HepG2 (cell line): Measurements from ENCODE around the gene ARL5C. TPM values are rescaled to one million over a fixed set of nuclear protein-coding genes. Genes with fewer than 3 reads are reported as not detected.

Source experiments
- CCAR2 ChIP-seq: fragments of 200-400 bp; formaldehyde crosslinking; optimal IDR thresholded peaks from 2 replicates; pipeline ENCODE3; 2018; ENCODE audit warnings: low read depth, mild to moderate bottlenecking, low read length, moderate library complexity
- CEBPZ ChIP-seq: IDR thresholded peaks from 2 replicates; pipeline ENCODE4 v1.6.1; 2012; ENCODE audit warnings: low read length, improper control_type of control experiment
- DZIP1 ChIP-seq: sonication (generic); formaldehyde crosslinking; IDR thresholded peaks from 2 replicates; pipeline ENCODE4 v1.5.0; 2020; ENCODE audit warnings: mild to moderate bottlenecking, missing genetic modification reagents
- E2F1 ChIP-seq: sonication (generic); formaldehyde crosslinking; IDR thresholded peaks from 2 replicates; pipeline ENCODE4 v1.5.0; 2020; ENCODE audit warnings: missing genetic modification reagents
- GABPA ChIP-seq, 2 experiments: IDR thresholded peaks; 2 replicates each; pipeline ENCODE4 v1.6.1; 2011 to 2016; ENCODE audit warnings: low read depth in 2 of 2, low read length in 1 of 2, missing biosample characterization in 1 of 2, missing genetic modification characterization in 1 of 2
- GFI1 ChIP-seq: sonication (generic); formaldehyde crosslinking; IDR thresholded peaks from 2 replicates; pipeline ENCODE4 v1.5.0; 2020; ENCODE audit warnings: missing genetic modification reagents, mild to moderate bottlenecking, borderline replicate concordance
- HNF1B ChIP-seq: sonication (generic); formaldehyde crosslinking; IDR thresholded peaks from 2 replicates; pipeline ENCODE4 v1.5.1; 2020; ENCODE audit warnings: mild to moderate bottlenecking, moderate library complexity, missing genetic modification reagents
- KLF15 ChIP-seq: sonication (generic); formaldehyde crosslinking; IDR thresholded peaks from 2 replicates; pipeline ENCODE4 v1.8.1; 2023; ENCODE audit warnings: borderline replicate concordance, mild to moderate bottlenecking, inconsistent platforms, missing genetic modification reagents, mixed read lengths
- MAX ChIP-seq: IDR thresholded peaks from 2 replicates; pipeline ENCODE4 v1.6.1; 2012; ENCODE audit warnings: inconsistent platforms
- MYNN ChIP-seq: sonication (generic); formaldehyde crosslinking; IDR thresholded peaks from 2 replicates; pipeline ENCODE4 v1.4.0; 2020; ENCODE audit warnings: mild to moderate bottlenecking, low read depth, missing genetic modification reagents
- NFE2 ChIP-seq: sonication (generic); formaldehyde crosslinking; IDR thresholded peaks from 2 replicates; pipeline ENCODE4 v1.4.0; 2020; ENCODE audit warnings: missing genetic modification reagents
- PLSCR1 ChIP-seq: sonication (generic); formaldehyde crosslinking; IDR thresholded peaks from 2 replicates; pipeline ENCODE4 v1.5.0; 2020; ENCODE audit warnings: missing genetic modification reagents, mild to moderate bottlenecking, borderline replicate concordance
- RORA ChIP-seq: sonication (generic); formaldehyde crosslinking; IDR thresholded peaks from 2 replicates; pipeline ENCODE4 v1.5.0; 2020; ENCODE audit warnings: mild to moderate bottlenecking, missing genetic modification reagents, moderate library complexity
- SKI ChIP-seq: fragments of 450-650 bp; IDR thresholded peaks from one replicate; pipeline ENCODE4 v1.6.1; 2018; ENCODE audit warnings: mild to moderate bottlenecking; ENCODE audit not compliant: partially characterized antibody
- XRCC5 ChIP-seq: fragments of 200-400 bp; formaldehyde crosslinking; optimal IDR thresholded peaks from 2 replicates; pipeline ENCODE3; 2017; ENCODE audit warnings: mild to moderate bottlenecking, low read length
- ZBTB42 ChIP-seq: sonication (generic); formaldehyde crosslinking; IDR thresholded peaks from 2 replicates; pipeline ENCODE4 v1.5.0; 2020; ENCODE audit warnings: mild to moderate bottlenecking, missing genetic modification reagents
- ZNF274 ChIP-seq: sonication (generic); formaldehyde crosslinking; IDR thresholded peaks from 2 replicates; pipeline ENCODE4 v1.5.1; 2020; ENCODE audit warnings: mild to moderate bottlenecking, missing genetic modification reagents
- ZNF607 ChIP-seq: sonication (generic); formaldehyde crosslinking; IDR thresholded peaks from 2 replicates; pipeline ENCODE4 v1.5.1; 2020; ENCODE audit warnings: missing genetic modification reagents, mild to moderate bottlenecking, borderline replicate concordance
- ZSCAN20 ChIP-seq: sonication (generic); formaldehyde crosslinking; IDR thresholded peaks from 2 replicates; pipeline ENCODE4 v1.4.0; 2020; ENCODE audit warnings: missing genetic modification reagents, mild to moderate bottlenecking, borderline replicate concordance
- polyA plus RNA-seq, 8 experiments: library from polyadenylated mRNA; depleted of rRNA in 3 of 8; stranded (reverse) in 7 of 8; unstranded in 1 of 8; fragments of >200 nt; fragmentation: Illumina TruSeq in 4 of 8; extraction: Trizol in 4 of 8; gene quantifications; 2 replicates each; pipeline versions ENCODE4 v1.2.1 to v1.2.3, GENCODE V29; 2011 to 2016; ENCODE audit warnings: low read depth in 4 of 8, missing spikeins in 1 of 8, mixed read lengths in 1 of 8; ENCODE audit not compliant: insufficient read depth in 1 of 8
- total RNA-seq, 5 experiments: library from RNA; depleted of rRNA; stranded (reverse); fragments of >200 nt; fragmentation: Illumina TruSeq; extraction: Trizol; gene quantifications; 2 replicates each; pipeline ENCODE4 v1.2.3, GENCODE V29; 2016; ENCODE audit warnings: low read depth in 1 of 5

ARL5C gene
- total and polyA plus RNA-seq, 2 of the 13 experiments (the other 11 are each of a cell fraction or from before 2014, with no cell fraction given), result not detected

- TF ChIP-seq XRCC5, result no peak
- no peak for TF ChIP-seq E2F1 (CRISPR knock-in tag)
- peak; percentile 75; the same call in 1 of the 2 replicates for TF ChIP-seq HNF1B (CRISPR knock-in tag)
- TF ChIP-seq ZBTB42 (CRISPR knock-in tag), result no peak
- peak; percentile 71 for TF ChIP-seq MAX
- TF ChIP-seq ZNF274, result no peak
- TF ChIP-seq RORA, result no peak
- TF ChIP-seq GABPA (IDR thresholded peaks at IDR 0.05; ENCODE audit: low read depth, low read length), result peak; percentile 69
- peak; percentile 95 for TF ChIP-seq GABPA (CRISPR knock-in tag; IDR thresholded peaks at IDR 0.05; ENCODE audit: low read depth)
- TF ChIP-seq CEBPZ, result no peak
- no peak for TF ChIP-seq PLSCR1 (CRISPR knock-in tag)
- TF ChIP-seq ZNF607 (CRISPR knock-in tag), result no peak
- TF ChIP-seq NFE2 (CRISPR knock-in tag), result no peak
- TF ChIP-seq MYNN (CRISPR knock-in tag), result no peak
- TF ChIP-seq ZSCAN20 (CRISPR knock-in tag), result no peak
- TF ChIP-seq DZIP1 (CRISPR knock-in tag), result no peak
- TF ChIP-seq CCAR2, result peak; percentile 32
- no peak for TF ChIP-seq KLF15 (CRISPR knock-in tag)
- 0 out of 2 replicates have a peak, but pooled peaks have one; percentile 4 for TF ChIP-seq GFI1 (CRISPR knock-in tag)
- TF ChIP-seq SKI, result no peak
Observed at GRCh38 chr17:39199820-39200069, 33.8 kb upstream of the ARL5C start (continued).
